ENCODE measurements around the gene RAP1A.
A peak's percentile ranks its signal among the peaks of the same experiment; 100 is the strongest.

DNA sequence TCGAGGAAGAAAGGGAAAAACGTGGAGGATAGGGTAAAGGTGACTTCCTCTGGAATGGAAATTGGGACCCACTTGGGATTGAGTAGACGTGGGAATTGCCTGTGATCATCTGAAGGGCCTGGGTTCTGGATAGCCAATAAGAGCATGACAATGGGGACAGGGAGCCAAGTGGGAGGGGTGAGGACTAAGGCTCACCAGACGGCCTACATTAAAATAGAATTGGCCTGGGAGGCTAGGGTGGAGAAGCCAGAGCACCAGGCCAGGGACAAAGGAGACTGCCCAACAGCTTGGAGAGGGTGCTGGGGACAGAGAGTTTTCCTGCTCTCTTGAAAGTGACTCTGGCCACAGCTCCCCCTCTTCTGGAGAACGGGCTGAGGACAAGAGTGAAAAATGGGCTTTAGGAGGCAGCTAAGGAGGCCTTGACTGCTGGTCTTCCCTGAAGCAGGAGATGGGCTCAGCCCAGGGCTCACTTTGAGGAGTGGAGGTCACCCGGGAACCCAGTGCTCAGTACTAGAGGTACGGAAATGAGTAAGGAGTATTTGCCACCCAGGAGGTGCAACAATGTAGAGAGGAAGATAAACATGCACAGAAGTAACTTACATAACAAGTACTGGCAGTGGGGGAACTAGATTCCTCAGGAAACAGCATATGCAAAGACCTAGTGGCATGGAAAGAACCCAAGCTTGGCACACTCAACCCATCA, 100.8 kb downstream of the RAP1A start:
- TF ChIP-seq, protein P1, sequence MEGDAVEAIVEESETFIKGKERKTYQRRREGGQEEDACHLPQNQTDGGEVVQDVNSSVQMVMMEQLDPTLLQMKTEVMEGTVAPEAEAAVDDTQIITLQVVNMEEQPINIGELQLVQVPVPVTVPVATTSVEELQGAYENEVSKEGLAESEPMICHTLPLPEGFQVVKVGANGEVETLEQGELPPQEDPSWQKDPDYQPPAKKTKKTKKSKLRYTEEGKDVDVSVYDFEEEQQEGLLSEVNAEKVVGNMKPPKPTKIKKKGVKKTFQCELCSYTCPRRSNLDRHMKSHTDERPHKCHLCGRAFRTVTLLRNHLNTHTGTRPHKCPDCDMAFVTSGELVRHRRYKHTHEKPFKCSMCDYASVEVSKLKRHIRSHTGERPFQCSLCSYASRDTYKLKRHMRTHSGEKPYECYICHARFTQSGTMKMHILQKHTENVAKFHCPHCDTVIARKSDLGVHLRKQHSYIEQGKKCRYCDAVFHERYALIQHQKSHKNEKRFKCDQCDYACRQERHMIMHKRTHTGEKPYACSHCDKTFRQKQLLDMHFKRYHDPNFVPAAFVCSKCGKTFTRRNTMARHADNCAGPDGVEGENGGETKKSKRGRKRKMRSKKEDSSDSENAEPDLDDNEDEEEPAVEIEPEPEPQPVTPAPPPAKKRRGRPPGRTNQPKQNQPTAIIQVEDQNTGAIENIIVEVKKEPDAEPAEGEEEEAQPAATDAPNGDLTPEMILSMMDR (IDR thresholded peaks at IDR 0.05), result no peak
- peak in 1 of 2 donors; percentile 44 for TF ChIP-seq POLR2A (IDR thresholded peaks at IDR 0.05)
